ENCODE measurements around the gene PGM5.
"Not testable (repeated sequence)": the region's sequence is repeated elsewhere in the genome, so short reads cannot be mapped to it uniquely, and the experiment has no call there.

GRCh38 chr9:68404421-68405185, 48.2 kb downstream of the PGM5 start:
- TF ChIP-seq CTCF (conservative IDR thresholded peaks at IDR 0.05); EZH2 (IDR thresholded peaks at IDR 0.05; ENCODE audit: low read depth): not testable (repeated sequence)
